ENCODE data around the gene FBXO45. TPM values are rescaled to one million over a fixed set of nuclear protein-coding genes. Genes with fewer than 3 reads are reported as not detected.
A peak's percentile ranks its signal among the peaks of the same experiment; 100 is the strongest.
"Not testable (repeated sequence)": the region's sequence is repeated elsewhere in the genome, so short reads cannot be mapped to it uniquely, and the experiment has no call there.

Gene FBXO45
- total RNA-seq, 1 donor: 14.0 TPM

DNA sequence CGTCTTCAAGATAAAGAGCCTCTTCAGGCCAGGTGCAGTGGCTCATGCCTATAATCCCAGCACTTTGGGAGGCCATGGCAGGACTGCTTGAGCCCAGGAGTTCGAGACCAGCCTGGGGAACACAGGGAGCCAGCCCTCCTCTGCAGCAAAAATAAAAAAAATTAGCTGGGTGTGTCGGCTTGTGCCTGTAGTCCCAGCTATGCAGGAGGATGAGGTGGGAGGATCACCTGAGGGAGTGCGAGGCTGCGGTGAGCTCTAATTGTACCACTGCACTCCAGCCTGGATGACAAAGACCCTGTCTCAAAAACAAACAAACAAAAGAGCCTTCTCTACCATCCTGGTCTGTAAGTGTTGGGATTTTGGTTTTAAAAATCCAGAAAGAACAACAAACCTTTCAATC is 11.2 kb upstream of the FBXO45 start:
- no peak for DNase-seq (ENCODE audit: low read depth)
- TF ChIP-seq, protein P1, sequence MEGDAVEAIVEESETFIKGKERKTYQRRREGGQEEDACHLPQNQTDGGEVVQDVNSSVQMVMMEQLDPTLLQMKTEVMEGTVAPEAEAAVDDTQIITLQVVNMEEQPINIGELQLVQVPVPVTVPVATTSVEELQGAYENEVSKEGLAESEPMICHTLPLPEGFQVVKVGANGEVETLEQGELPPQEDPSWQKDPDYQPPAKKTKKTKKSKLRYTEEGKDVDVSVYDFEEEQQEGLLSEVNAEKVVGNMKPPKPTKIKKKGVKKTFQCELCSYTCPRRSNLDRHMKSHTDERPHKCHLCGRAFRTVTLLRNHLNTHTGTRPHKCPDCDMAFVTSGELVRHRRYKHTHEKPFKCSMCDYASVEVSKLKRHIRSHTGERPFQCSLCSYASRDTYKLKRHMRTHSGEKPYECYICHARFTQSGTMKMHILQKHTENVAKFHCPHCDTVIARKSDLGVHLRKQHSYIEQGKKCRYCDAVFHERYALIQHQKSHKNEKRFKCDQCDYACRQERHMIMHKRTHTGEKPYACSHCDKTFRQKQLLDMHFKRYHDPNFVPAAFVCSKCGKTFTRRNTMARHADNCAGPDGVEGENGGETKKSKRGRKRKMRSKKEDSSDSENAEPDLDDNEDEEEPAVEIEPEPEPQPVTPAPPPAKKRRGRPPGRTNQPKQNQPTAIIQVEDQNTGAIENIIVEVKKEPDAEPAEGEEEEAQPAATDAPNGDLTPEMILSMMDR (IDR thresholded peaks at IDR 0.05; ENCODE audit: insufficient read depth, low read length): no peak
- H3K4me3 ChIP-seq (ENCODE audit: low read depth, low read length): no peak overlapping the region

DNA sequence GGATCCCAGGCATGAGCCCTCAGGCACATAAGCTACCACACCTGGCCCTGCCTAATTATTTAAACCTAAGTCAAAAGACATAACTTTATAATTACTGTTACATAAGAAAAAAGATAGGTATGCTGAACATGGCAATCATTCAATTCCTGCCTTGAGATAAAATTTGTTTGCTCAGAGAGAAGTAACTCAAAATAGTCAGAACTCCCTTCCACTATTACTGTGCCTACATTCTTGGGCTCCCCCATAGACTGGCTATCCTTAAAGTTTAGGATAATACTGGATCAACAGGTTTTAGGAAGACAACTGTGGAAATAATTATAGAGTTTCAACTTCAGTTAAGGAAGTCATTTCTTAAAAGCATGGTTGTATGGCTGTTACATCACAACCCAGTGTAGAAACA is 10.0 kb upstream of the FBXO45 start:
- TF ChIP-seq, protein P1 (IDR thresholded peaks at IDR 0.05; ENCODE audit: insufficient read depth, low read length): no peak
- no peak overlapping the region for H3K4me3 ChIP-seq (ENCODE audit: low read depth, low read length)
- no peak for DNase-seq (ENCODE audit: low read depth)

GRCh38 chr3:196559826-196560225 is 8.6 kb upstream of the FBXO45 start:
- TF ChIP-seq, protein P1 (IDR thresholded peaks at IDR 0.05; ENCODE audit: insufficient read depth, low read length): no peak
- DNase-seq (ENCODE audit: low read depth): no peak
- H3K4me3 ChIP-seq (ENCODE audit: low read depth, low read length): no peak overlapping the region

DNA sequence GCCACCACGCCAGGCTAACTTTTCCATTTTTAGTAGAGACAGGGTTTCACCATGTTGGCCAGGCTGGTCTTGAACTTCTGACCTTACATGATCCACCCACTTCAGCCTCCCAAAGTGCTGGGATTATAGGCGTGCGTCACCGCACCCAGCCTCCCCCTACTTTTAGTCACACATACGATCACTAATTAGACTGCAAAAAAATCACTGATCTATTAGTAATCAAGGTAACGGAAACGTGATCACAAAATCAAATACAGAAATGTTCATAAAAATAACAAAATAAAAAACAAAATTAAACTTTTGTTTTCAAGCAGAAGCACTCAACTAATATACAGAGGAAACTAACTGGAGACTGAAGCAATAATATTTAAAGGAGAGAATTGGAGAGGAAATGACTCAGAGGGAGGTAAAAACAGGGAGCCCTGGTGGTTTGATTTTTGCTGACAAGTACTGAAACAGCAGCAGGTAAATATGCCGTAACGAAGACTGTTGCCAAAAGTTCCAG is 4.7 kb upstream of the FBXO45 start:
- no peak for DNase-seq (ENCODE audit: low read depth)
- H3K4me3 ChIP-seq (ENCODE audit: low read depth, low read length): no peak overlapping the region
- TF ChIP-seq, protein P1 (IDR thresholded peaks at IDR 0.05; ENCODE audit: insufficient read depth, low read length): no peak

GRCh38 chr3:196569003-196569516 is 600 bp downstream of the FBXO45 start:
- peak overlapping the region; percentile 100 for H3K4me3 ChIP-seq (ENCODE audit: low read depth, low read length)
- TF ChIP-seq, protein P1 (IDR thresholded peaks at IDR 0.05; ENCODE audit: insufficient read depth, low read length): peak; percentile 1
- DNase-seq (ENCODE audit: low read depth): peak; percentile 11

DNA sequence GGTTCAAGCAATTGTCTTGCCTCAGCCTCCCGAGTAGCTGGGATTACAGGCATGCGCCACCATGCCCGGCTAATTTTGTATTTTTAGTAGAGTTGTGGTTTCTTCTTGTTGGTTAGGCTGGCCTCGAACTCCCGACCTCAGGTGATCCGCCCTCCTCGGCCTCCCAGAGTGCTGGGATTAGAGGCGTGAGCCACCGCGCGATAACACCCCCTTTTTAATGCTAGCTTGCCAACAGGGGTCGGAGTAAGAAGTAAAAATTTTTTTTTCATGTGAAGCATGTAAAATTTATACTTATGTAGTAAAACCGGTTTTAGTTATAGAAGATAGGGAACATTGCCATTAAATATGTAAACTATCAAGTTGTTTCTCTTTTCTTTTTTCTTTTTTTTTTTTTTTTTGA is 1.9 kb downstream of the FBXO45 start:
- not testable (repeated sequence) for DNase-seq (ENCODE audit: low read depth); H3K4me3 ChIP-seq (ENCODE audit: low read depth, low read length)

DNA sequence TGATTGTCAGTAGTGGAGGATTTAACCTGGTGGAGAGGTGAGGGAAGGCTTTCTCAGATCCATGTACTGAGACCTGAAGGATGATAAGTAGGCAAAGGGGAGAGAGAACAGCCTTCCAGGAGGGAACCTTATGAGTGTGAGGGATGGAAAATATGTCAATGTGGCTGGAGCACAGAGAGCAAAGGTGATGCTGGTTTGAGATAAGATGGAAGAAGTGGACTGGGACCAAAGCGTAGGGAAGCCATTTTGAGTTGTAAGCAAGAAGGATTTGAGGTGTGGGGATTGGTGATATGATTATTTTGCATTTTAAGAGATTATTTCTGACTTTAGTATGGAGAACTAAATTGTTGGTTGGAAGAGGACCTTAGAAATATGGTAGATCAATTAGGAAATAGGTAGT is 3.9 kb downstream of the FBXO45 start:
- TF ChIP-seq, protein P1 (IDR thresholded peaks at IDR 0.05; ENCODE audit: insufficient read depth, low read length): no peak
- DNase-seq (ENCODE audit: low read depth): no peak
- no peak overlapping the region for H3K4me3 ChIP-seq (ENCODE audit: low read depth, low read length)
